ENCODE data around the gene LRRC8E. TPM values are rescaled to one million over a fixed set of nuclear protein-coding genes. Genes with fewer than 3 reads are reported as not detected.

The LRRC8E gene
- total RNA-seq, 1 donor from 2014 or later = 0.08 TPM

DNA sequence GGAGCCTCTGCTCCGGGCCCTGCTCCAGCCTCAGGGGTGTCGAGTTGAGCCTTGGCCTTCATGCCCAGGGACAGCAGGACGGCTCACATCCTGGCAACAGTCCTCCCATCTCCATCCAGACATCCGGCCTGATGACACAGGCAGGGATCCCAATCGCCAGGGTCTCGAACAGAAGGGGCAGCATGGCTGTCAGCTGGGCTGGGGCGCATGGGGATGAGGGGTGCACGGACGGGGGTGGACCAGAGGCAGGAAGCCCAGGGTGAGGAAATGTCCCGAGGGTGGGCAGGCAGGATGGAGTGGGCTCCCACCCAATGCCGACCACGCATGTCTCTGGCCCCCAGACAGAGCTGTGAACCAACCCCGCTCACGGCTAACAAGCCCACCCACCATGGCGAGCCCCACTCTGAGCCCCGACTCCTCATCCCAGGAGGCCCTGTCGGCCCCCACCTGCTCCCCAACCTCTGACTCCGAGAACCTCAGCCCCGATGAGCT, 42.1 kb upstream of the LRRC8E start:
- Mint-ChIP-seq H3K4me3 (ENCODE audit: unreplicated experiment) (no peak overlapping the region), H3K27me3 (ENCODE audit: unreplicated experiment) (peaks cover 4% of the 10 kb centered on the region), H3K4me1 (ENCODE audit: unreplicated experiment) (no peaks in the 10 kb centered on the region), H3K36me3 (ENCODE audit: low read depth, unreplicated experiment) (peaks cover under 1% of the 10 kb centered on the region), H3K9me3 (ENCODE audit: unreplicated experiment) (no peaks in the 10 kb centered on the region), H3K27ac (ENCODE audit: unreplicated experiment) (no peak overlapping the region)
- no peak for DNase-seq (ENCODE audit: low spot score)
- TF ChIP-seq, protein P1, sequence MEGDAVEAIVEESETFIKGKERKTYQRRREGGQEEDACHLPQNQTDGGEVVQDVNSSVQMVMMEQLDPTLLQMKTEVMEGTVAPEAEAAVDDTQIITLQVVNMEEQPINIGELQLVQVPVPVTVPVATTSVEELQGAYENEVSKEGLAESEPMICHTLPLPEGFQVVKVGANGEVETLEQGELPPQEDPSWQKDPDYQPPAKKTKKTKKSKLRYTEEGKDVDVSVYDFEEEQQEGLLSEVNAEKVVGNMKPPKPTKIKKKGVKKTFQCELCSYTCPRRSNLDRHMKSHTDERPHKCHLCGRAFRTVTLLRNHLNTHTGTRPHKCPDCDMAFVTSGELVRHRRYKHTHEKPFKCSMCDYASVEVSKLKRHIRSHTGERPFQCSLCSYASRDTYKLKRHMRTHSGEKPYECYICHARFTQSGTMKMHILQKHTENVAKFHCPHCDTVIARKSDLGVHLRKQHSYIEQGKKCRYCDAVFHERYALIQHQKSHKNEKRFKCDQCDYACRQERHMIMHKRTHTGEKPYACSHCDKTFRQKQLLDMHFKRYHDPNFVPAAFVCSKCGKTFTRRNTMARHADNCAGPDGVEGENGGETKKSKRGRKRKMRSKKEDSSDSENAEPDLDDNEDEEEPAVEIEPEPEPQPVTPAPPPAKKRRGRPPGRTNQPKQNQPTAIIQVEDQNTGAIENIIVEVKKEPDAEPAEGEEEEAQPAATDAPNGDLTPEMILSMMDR (IDR thresholded peaks at IDR 0.05; ENCODE audit: unreplicated experiment) = no peak

DNA sequence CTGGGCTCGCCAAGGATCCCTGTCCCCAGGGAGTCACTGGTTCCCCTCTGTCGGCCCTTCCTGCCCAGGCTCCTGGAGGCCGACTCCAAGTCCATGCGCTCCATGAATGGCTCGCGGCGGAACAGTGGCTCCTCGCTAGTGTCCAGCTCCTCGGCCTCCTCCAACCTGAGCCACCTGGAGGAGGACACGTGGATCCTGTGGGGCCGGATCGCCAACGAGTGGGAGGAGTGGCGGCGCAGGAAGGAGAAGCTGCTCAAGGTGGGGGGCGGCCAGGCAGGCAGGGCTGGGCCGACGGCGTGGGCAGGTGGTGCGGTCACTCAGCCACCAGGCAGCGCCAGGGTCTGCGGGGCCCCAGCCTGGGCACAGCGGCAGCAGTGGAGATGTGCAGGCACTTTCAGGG, 40.6 kb upstream of the LRRC8E start:
- H3K27me3 Mint-ChIP-seq (ENCODE audit: unreplicated experiment) = peaks cover 7% of the 10 kb centered on the region
- TF ChIP-seq, protein P1 (IDR thresholded peaks at IDR 0.05; ENCODE audit: unreplicated experiment) = no peak
- H3K36me3 Mint-ChIP-seq (ENCODE audit: low read depth, unreplicated experiment) = no peaks in the 10 kb centered on the region
- no peak overlapping the region for H3K4me3 Mint-ChIP-seq (ENCODE audit: unreplicated experiment)
- no peaks in the 10 kb centered on the region for H3K9me3 Mint-ChIP-seq (ENCODE audit: unreplicated experiment)
- H3K4me1 Mint-ChIP-seq (ENCODE audit: unreplicated experiment) = no peaks in the 10 kb centered on the region
- no peak for DNase-seq (ENCODE audit: low spot score)
- H3K27ac Mint-ChIP-seq (ENCODE audit: unreplicated experiment) = no peak overlapping the region

DNA sequence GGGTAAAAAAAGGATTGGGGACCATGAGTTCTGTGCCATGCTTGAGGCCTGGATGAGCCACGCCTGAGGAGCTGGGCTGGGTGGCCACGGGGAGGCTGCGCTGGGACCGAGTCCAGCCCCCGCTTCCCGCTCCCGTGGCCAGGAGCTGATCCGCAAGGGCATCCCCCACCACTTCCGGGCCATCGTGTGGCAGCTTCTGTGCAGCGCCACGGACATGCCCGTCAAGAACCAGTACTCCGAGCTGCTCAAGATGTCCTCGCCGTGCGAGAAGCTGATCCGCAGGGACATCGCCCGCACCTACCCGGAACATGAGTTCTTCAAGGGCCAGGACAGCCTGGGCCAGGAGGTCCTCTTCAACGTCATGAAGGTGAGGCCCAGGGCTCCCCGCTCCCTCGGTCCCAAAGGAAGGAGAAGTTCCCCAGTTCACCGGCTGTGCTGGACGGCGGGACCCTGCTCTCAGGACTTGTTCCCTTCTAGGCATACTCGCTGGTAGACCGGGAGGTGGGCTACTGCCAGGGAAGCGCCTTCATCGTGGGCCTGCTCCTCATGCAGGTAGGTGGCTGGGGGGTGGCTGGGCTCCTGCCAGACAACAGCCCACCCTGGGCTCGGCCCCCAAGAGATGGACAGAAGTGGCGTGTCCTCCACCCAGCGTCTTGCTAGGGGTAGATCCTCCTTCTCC, 39.4 kb upstream of the LRRC8E start:
- Mint-ChIP-seq H3K27ac (ENCODE audit: unreplicated experiment) (no peak overlapping the region), H3K9me3 (ENCODE audit: unreplicated experiment) (no peaks in the 10 kb centered on the region), H3K27me3 (ENCODE audit: unreplicated experiment) (peaks cover 7% of the 10 kb centered on the region), H3K4me1 (ENCODE audit: unreplicated experiment) (no peaks in the 10 kb centered on the region), H3K36me3 (ENCODE audit: low read depth, unreplicated experiment) (no peaks in the 10 kb centered on the region), H3K4me3 (ENCODE audit: unreplicated experiment) (no peak overlapping the region)
- TF ChIP-seq, protein P1 (IDR thresholded peaks at IDR 0.05; ENCODE audit: unreplicated experiment) = no peak
- DNase-seq (ENCODE audit: low spot score) = no peak

DNA sequence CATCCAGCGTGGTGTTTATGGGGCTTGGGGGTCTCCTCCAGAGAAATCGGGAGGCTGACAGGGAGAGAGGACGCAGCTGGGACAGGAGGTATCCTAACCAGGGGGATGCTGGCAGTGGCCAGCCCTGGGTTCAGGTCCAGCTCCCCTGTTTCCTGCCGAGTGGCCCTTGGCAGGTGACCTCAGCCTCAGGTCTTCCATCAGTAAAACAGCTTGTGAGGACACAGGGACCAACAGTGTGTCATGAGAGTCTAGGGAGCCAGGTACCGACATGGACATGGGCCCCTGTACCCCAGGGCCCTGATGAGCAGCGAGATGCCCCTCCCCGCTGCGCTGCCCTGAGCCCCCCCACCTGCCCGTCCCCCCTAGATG, 38.7 kb upstream of the LRRC8E start:
- Mint-ChIP-seq H3K4me3 (ENCODE audit: unreplicated experiment) (no peak overlapping the region), H3K27me3 (ENCODE audit: unreplicated experiment) (peaks cover 7% of the 10 kb centered on the region), H3K36me3 (ENCODE audit: low read depth, unreplicated experiment) (no peaks in the 10 kb centered on the region), H3K27ac (ENCODE audit: unreplicated experiment) (no peak overlapping the region), H3K9me3 (ENCODE audit: unreplicated experiment) (no peaks in the 10 kb centered on the region), H3K4me1 (ENCODE audit: unreplicated experiment) (no peaks in the 10 kb centered on the region)
- TF ChIP-seq, protein P1 (IDR thresholded peaks at IDR 0.05; ENCODE audit: unreplicated experiment) = no peak
- no peak for DNase-seq (ENCODE audit: low spot score)

DNA sequence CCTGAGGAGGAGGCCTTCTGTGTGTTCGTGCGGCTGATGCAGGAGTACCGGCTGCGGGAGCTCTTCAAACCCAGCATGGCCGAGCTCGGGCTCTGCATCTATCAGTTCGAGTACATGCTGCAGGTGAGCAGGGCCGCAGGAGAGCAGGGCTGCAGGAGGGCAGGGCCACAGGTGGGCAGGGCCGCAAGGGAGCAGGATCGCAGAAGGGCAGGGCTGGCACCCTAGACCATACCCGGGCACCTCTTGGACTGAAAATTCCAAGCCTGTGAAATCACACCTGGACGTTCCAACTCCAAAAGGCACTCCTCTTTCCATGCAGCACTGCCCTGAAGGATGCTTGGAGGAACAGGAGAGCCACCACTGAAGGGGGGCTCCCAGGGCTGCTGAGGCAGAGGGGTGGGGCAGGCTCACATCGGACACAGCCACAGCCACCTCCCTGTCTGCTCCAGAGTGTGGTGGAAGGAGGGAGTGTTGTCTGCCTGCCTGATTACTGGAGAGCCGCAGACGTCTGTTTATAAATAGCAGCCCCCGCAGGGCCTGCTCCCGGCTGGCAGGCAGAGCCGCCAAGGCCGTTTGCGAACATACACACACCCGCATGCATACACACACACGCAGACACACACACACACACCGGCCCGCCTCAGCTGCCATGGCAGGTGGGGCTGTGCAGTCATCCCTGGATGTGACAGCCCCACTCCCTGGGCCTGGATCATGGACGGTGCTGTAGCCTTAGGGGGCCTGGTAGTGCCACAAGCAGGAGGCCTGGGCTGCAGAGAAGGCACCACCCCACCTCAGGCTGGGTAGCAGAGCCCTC, 38.1 kb upstream of the LRRC8E start:
- Mint-ChIP-seq H3K4me1 (ENCODE audit: unreplicated experiment) (no peaks in the 10 kb centered on the region), H3K9me3 (ENCODE audit: unreplicated experiment) (no peaks in the 10 kb centered on the region), H3K36me3 (ENCODE audit: low read depth, unreplicated experiment) (no peaks in the 10 kb centered on the region), H3K4me3 (ENCODE audit: unreplicated experiment) (no peak overlapping the region), H3K27me3 (ENCODE audit: unreplicated experiment) (peaks cover 7% of the 10 kb centered on the region), H3K27ac (ENCODE audit: unreplicated experiment) (no peak overlapping the region)
- no peak for DNase-seq (ENCODE audit: low spot score)
- TF ChIP-seq, protein P1 (IDR thresholded peaks at IDR 0.05; ENCODE audit: unreplicated experiment) = no peak

All from endothelial cell (in vitro differentiated cells).